Measurements from ENCODE around the gene TMEM200B.
"Not testable (repeated sequence)": the region's sequence is repeated elsewhere in the genome, so short reads cannot be mapped to it uniquely, and the experiment has no call there.

The TMEM200B gene

GRCh38 chr1:29123887-29124365 lies at the start of gene TMEM200B:
TSS of gene TMEM200B (minus strand) at chr1:29123903. CDS start at chr1:29121828, 2,075 bp downstream.
- no peak for DNase-seq

GRCh38 chr1:29172415-29172939 lies 48.8 kb upstream of the TMEM200B start:
- no peak for DNase-seq

GRCh38 chr1:29171521-29171920 lies 47.8 kb upstream of the TMEM200B start:
- no peak for DNase-seq

- no peak for DNase-seq
These were observed 47.4 kb upstream of the TMEM200B start for GRCh38 chr1:29171089-29171488.

- DNase-seq, result no peak
These were observed 46.3 kb upstream of the TMEM200B start for GRCh38 chr1:29169976-29170375.

- no peak for DNase-seq
These were observed 44.2 kb upstream of the TMEM200B start for GRCh38 chr1:29167904-29168303.

- DNase-seq, result no peak
These were observed 42.7 kb upstream of the TMEM200B start for GRCh38 chr1:29166291-29166878.

- DNase-seq, result no peak
These were observed 40.9 kb upstream of the TMEM200B start for GRCh38 chr1:29164588-29164987.

- no peak for DNase-seq
These were observed 38.9 kb upstream of the TMEM200B start for GRCh38 chr1:29162476-29163138.

- no peak for DNase-seq
These were observed 38.3 kb upstream of the TMEM200B start for GRCh38 chr1:29162025-29162424.

GRCh38 chr1:29159773-29160172 lies 36.1 kb upstream of the TMEM200B start:
- no peak for DNase-seq

GRCh38 chr1:29157269-29157601 lies 33.5 kb upstream of the TMEM200B start:
- DNase-seq, result no peak

GRCh38 chr1:29156543-29157268 lies 33.0 kb upstream of the TMEM200B start:
- no peak for DNase-seq

- DNase-seq, result no peak
These were observed 28.5 kb upstream of the TMEM200B start for GRCh38 chr1:29152046-29152805.

- not testable (repeated sequence) for DNase-seq
These were observed 26.6 kb upstream of the TMEM200B start for GRCh38 chr1:29150346-29150745.

- DNase-seq, result no peak
These were observed 25.2 kb upstream of the TMEM200B start for GRCh38 chr1:29148656-29149491.

- DNase-seq, result peak; percentile 86
These were observed 22.2 kb upstream of the TMEM200B start for GRCh38 chr1:29145739-29146437.

- no peak for DNase-seq
These were observed 20.5 kb upstream of the TMEM200B start for GRCh38 chr1:29144178-29144577.

- no peak for DNase-seq
These were observed 19.0 kb upstream of the TMEM200B start for GRCh38 chr1:29142714-29143113.

GRCh38 chr1:29136391-29136915 lies 12.8 kb upstream of the TMEM200B start:
- DNase-seq, result no peak

GRCh38 chr1:29134695-29135028 lies 11.0 kb upstream of the TMEM200B start:
- no peak for DNase-seq

Data from HCEC 1CT (cell line).